ENCODE data around the gene CREG2. TPM values are rescaled to one million over a fixed set of nuclear protein-coding genes. Genes with fewer than 3 reads are reported as not detected.

Gene CREG2
- total and polyA plus RNA-seq, 2 experiments from 2014 or later, result 1.7 to 2.6 TPM

DNA sequence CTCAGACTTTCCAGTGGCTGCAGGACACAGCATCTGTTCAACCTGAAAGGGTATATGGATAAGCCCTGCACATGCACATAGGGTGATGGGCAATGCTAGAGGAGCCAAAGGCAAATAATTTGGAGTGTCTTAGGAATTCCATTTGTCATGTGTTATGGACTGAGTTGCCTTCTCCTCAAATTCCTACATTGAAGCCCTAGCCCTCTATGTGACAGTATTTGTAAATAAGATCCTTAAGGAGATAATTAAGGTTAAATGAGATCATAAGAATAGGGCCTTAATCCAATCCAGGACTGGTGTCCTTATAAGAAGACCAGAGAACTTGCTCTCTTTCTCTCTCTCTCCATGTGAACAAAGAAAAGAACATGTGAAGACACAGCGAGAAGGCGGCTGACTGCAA is 42.9 kb upstream of the CREG2 start:
- no peak for ATAC-seq
- no peak overlapping the region for H3K4me3 ChIP-seq
- Mint-ChIP-seq H3K9me3 (no peaks in the 10 kb centered on the region), H3K36me3 (ENCODE audit: low read depth) (no peaks in the 10 kb centered on the region), H3K27ac (no peak overlapping the region), H3K4me3 (no peak overlapping the region), H3K4me1 (peaks cover 8% of the 10 kb centered on the region), H3K27me3 (ENCODE audit: insufficient read depth, low read depth, poor library complexity) (peaks cover 7% of the 10 kb centered on the region)
- H3K36me3 ChIP-seq (ENCODE audit: insufficient read depth), result no peaks in the 10 kb centered on the region
- H3K79me2 ChIP-seq (replicated peaks; ENCODE audit: insufficient read depth), result no peaks in the 10 kb centered on the region
- no peaks in the 10 kb centered on the region for H3K27me3 ChIP-seq (ENCODE audit: insufficient read depth)
- TF ChIP-seq, protein P1, sequence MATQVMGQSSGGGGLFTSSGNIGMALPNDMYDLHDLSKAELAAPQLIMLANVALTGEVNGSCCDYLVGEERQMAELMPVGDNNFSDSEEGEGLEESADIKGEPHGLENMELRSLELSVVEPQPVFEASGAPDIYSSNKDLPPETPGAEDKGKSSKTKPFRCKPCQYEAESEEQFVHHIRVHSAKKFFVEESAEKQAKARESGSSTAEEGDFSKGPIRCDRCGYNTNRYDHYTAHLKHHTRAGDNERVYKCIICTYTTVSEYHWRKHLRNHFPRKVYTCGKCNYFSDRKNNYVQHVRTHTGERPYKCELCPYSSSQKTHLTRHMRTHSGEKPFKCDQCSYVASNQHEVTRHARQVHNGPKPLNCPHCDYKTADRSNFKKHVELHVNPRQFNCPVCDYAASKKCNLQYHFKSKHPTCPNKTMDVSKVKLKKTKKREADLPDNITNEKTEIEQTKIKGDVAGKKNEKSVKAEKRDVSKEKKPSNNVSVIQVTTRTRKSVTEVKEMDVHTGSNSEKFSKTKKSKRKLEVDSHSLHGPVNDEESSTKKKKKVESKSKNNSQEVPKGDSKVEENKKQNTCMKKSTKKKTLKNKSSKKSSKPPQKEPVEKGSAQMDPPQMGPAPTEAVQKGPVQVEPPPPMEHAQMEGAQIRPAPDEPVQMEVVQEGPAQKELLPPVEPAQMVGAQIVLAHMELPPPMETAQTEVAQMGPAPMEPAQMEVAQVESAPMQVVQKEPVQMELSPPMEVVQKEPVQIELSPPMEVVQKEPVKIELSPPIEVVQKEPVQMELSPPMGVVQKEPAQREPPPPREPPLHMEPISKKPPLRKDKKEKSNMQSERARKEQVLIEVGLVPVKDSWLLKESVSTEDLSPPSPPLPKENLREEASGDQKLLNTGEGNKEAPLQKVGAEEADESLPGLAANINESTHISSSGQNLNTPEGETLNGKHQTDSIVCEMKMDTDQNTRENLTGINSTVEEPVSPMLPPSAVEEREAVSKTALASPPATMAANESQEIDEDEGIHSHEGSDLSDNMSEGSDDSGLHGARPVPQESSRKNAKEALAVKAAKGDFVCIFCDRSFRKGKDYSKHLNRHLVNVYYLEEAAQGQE (IDR thresholded peaks at IDR 0.05; ENCODE audit: unreplicated experiment), result no peak
- no peak for TF ChIP-seq ZNF114 (CRISPR knock-in tag; IDR thresholded peaks at IDR 0.05)
- no peak for TF ChIP-seq STAT1 (IDR thresholded peaks at IDR 0.05; ENCODE audit: unreplicated experiment)
- no peak for TF ChIP-seq JUNB (IDR thresholded peaks at IDR 0.05; ENCODE audit: unreplicated experiment)
- TF ChIP-seq, protein P2, sequence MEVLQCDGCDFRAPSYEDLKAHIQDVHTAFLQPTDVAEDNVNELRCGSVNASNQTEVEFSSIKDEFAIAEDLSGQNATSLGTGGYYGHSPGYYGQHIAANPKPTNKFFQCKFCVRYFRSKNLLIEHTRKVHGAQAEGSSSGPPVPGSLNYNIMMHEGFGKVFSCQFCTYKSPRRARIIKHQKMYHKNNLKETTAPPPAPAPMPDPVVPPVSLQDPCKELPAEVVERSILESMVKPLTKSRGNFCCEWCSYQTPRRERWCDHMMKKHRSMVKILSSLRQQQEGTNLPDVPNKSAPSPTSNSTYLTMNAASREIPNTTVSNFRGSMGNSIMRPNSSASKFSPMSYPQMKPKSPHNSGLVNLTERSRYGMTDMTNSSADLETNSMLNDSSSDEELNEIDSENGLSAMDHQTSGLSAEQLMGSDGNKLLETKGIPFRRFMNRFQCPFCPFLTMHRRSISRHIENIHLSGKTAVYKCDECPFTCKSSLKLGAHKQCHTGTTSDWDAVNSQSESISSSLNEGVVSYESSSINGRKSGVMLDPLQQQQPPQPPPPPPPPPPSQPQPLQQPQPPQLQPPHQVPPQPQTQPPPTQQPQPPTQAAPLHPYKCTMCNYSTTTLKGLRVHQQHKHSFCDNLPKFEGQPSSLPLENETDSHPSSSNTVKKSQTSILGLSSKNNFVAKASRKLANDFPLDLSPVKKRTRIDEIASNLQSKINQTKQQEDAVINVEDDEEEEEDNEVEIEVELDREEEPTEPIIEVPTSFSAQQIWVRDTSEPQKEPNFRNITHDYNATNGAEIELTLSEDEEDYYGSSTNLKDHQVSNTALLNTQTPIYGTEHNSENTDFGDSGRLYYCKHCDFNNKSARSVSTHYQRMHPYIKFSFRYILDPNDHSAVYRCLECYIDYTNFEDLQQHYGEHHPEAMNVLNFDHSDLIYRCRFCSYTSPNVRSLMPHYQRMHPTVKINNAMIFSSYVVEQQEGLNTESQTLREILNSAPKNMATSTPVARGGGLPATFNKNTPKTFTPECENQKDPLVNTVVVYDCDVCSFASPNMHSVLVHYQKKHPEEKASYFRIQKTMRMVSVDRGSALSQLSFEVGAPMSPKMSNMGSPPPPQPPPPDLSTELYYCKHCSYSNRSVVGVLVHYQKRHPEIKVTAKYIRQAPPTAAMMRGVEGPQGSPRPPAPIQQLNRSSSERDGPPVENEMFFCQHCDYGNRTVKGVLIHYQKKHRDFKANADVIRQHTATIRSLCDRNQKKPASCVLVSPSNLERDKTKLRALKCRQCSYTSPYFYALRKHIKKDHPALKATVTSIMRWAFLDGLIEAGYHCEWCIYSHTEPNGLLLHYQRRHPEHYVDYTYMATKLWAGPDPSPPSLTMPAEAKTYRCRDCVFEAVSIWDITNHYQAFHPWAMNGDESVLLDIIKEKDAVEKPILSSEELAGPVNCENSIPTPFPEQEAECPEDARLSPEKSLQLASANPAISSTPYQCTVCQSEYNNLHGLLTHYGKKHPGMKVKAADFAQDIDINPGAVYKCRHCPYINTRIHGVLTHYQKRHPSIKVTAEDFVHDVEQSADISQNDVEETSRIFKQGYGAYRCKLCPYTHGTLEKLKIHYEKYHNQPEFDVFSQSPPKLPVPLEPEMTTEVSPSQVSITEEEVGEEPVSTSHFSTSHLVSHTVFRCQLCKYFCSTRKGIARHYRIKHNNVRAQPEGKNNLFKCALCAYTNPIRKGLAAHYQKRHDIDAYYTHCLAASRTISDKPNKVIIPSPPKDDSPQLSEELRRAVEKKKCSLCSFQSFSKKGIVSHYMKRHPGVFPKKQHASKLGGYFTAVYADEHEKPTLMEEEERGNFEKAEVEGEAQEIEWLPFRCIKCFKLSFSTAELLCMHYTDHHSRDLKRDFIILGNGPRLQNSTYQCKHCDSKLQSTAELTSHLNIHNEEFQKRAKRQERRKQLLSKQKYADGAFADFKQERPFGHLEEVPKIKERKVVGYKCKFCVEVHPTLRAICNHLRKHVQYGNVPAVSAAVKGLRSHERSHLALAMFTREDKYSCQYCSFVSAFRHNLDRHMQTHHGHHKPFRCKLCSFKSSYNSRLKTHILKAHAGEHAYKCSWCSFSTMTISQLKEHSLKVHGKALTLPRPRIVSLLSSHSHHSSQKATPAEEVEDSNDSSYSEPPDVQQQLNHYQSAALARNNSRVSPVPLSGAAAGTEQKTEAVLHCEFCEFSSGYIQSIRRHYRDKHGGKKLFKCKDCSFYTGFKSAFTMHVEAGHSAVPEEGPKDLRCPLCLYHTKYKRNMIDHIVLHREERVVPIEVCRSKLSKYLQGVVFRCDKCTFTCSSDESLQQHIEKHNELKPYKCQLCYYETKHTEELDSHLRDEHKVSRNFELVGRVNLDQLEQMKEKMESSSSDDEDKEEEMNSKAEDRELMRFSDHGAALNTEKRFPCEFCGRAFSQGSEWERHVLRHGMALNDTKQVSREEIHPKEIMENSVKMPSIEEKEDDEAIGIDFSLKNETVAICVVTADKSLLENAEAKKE (CRISPR knock-in tag; IDR thresholded peaks at IDR 0.05), result no peak
- no peak for TF ChIP-seq EZH2phosphoT487 (IDR thresholded peaks at IDR 0.05; ENCODE audit: unreplicated experiment)
- no peak for TF ChIP-seq POLR2AphosphoS5 (IDR thresholded peaks at IDR 0.05; ENCODE audit: low read depth)
- peaks cover 7% of the 10 kb centered on the region; the same call in 1 of the 2 replicates for H3K4me1 ChIP-seq (ENCODE audit: insufficient read depth)
- H3K27ac ChIP-seq (ENCODE audit: low read depth), result no peak overlapping the region
- no peaks in the 10 kb centered on the region for H4K20me1 ChIP-seq (replicated peaks; ENCODE audit: insufficient read depth)
- no peak for DNase-seq (ENCODE audit: low spot score)
- H3K4me2 ChIP-seq, result no peak overlapping the region
- no peak overlapping the region for H2AFZ ChIP-seq
- H3F3A ChIP-seq (replicated peaks; ENCODE audit: low read depth), result no peaks in the 10 kb centered on the region
- 0 out of 2 replicates have a peak, but pooled peaks cover 4% of the 10 kb centered on the region for H3K9me2 ChIP-seq (ENCODE audit: insufficient read depth)

Measured in GM23338 (cell line).